Spleen (tissue), 7 donors: Measurements from ENCODE around the gene C1orf35.

Experiments used
- POLR2A ChIP-seq, 3 donors: fragments of 450-650 bp; IDR thresholded peaks; one replicate each; pipeline ENCODE4 v1.5.1; 2017; ENCODE audit warnings: antibody characterized with exemption in 3 of 3, mild to moderate bottlenecking in 1 of 3
- POLR2AphosphoS5 ChIP-seq, 3 donors: sonication (generic); formaldehyde crosslinking; IDR thresholded peaks; one replicate each; pipeline ENCODE4 v1.5.1; 2017; ENCODE audit warnings: antibody characterized with exemption in 3 of 3
- TF ChIP-seq, protein P1 (sequence below), 11 experiments: fragments of 200-600 bp in 7 of 11; fragments of 450-650 bp in 4 of 11; sonication (generic) in 4 of 11; IDR thresholded peaks in 8 of 11; conservative IDR thresholded peaks in 3 of 11; 1 replicate in 7 of 11; 2 replicates in 4 of 11; pipeline versions ENCODE4 v1.4.0 to v1.8.0; 2016 to 2021; ENCODE audit warnings: antibody characterized with exemption in 11 of 11, inconsistent platforms in 4 of 11, mild to moderate bottlenecking in 1 of 11
- donor health status: DM: no; HTN: no; CAD: no; lungs with moderate emphysema.
- donor health status: DM: no; HTN: no; CAD: no.
- donor health status: DM: no; HTN: no; CAD: no.

DNA sequence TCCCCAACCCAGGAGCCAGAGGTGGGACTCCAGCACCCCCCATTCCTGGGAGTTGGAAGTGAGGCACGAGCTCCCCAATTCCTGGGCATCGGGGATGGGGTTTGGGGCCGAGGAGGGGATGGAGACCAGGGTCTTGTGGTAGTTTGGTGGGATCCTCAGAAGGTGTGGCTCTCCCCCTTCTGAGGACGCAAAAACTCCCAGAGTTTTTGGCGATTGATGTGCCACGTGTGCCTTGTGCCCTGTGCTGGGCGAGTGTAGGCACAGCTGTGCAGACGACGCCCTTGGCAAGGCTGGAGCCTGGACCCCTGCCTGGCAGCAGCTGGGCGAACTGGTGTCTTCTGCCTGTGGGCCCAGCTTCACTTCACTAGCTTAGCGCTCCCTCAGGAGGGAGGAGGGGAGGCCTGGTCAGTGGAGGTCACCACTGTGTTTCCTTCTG lies 39.6 kb upstream of the C1orf35 start:
- TF ChIP-seq POLR2A (IDR thresholded peaks at IDR 0.05) (no peak), POLR2AphosphoS5 (IDR thresholded peaks at IDR 0.05) (no peak)
- TF ChIP-seq, protein P1, sequence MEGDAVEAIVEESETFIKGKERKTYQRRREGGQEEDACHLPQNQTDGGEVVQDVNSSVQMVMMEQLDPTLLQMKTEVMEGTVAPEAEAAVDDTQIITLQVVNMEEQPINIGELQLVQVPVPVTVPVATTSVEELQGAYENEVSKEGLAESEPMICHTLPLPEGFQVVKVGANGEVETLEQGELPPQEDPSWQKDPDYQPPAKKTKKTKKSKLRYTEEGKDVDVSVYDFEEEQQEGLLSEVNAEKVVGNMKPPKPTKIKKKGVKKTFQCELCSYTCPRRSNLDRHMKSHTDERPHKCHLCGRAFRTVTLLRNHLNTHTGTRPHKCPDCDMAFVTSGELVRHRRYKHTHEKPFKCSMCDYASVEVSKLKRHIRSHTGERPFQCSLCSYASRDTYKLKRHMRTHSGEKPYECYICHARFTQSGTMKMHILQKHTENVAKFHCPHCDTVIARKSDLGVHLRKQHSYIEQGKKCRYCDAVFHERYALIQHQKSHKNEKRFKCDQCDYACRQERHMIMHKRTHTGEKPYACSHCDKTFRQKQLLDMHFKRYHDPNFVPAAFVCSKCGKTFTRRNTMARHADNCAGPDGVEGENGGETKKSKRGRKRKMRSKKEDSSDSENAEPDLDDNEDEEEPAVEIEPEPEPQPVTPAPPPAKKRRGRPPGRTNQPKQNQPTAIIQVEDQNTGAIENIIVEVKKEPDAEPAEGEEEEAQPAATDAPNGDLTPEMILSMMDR (IDR thresholded peaks at IDR 0.05 in 8 of 11, conservative IDR thresholded peaks at IDR 0.05 in 3 of 11) = no peak
